ENCODE results near the gene MAPKBP1.

MAPKBP1 gene

DNA sequence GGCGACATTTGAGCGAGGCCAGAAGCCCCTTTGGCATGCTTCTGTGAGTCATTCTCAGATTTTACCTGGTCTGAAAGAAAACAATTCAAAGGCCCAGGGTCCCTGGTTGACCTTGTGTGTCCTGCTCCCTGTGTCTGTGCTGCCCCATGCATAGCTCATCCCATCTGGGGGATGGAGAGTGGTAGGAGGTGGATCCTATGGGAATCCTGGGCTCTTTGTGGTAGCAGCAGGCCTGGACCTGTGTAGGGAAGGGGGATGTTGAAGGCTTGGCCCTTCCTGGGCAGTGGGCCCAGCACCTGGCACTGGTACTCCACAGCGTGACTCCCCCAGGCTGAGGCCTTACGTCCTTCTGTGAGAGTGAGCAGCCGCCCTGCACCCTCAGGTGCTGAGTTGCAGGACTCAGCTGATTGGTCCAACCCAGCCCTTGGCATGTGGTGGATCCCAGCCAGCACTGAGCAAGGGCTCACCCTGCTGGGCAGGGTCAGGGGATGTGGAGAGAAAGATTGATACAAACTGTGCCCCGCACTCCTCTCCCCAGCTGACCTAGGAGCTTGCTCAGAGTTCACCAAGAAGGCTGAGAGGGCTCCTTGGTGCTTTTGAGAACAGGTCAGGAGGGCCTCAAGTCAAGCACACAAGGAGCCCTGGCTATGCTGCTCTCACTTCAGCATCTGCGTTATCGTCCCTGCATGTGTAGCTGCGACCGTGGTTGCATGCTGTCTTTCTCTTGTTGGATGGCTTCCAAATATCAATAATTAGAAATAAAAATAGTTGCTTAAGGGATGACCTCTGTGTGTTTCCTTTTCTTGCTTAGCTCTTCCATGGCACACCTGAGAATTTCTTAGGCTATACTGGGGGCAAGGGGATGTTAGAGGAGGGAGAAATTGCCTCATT is 32.3 kb downstream of the MAPKBP1 start:
- peak; percentile 79 for DNase-seq

DNA sequence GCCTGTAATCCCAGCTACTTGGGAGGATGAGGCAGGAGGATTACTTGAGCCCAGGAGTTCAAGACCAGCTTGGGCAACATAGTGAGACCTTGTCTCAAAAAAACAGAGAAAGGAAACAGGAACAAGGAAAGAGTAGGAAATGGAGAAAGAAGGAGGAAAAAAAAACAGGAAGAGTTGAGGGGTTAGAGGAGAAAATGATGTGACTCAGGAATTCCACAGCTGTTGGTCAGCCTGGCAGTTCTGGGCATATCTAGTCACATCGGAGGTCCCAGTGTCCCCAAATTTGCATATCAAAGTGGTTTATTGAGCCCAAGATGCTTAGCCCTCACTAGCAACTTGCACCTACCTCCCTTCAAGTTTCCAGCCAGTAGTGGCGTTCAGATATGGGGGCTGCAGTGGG is 34.8 kb downstream of the MAPKBP1 start:
- no peak for DNase-seq

DNA sequence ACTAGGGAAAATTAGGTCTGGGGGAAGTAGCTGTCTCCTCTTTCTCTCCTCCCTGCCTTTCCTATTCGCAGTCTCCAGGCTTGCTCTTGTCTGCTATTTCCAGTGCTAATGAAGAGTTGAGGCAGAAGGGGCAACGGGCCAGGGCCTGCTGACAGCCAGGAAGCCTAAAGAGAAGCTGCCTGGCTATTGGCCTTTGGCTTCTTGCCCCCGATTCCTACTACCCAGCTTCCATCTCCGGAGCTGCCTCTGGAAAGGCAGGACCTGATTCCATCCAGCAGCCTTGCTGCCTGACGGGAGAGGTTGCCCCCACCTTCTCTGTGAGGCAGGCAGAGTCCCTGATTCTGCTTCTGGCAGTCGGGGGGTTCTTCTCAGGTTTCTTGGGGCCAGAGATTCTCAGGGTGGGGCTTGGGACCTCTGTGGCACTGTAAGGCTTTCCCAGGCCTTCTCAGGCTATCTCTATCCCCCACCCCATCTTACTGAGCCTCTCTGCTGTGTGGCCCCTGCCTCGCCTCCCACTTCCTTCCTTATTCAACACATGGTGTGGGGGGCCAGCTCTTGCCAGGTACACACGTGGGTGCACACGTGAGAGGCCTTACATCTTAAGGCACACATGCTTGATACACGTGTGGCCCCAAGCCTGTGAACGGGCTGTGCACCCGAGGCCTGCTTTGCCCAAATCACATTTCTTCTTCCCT is 35.4 kb downstream of the MAPKBP1 start:
- DNase-seq, result no peak

DNA sequence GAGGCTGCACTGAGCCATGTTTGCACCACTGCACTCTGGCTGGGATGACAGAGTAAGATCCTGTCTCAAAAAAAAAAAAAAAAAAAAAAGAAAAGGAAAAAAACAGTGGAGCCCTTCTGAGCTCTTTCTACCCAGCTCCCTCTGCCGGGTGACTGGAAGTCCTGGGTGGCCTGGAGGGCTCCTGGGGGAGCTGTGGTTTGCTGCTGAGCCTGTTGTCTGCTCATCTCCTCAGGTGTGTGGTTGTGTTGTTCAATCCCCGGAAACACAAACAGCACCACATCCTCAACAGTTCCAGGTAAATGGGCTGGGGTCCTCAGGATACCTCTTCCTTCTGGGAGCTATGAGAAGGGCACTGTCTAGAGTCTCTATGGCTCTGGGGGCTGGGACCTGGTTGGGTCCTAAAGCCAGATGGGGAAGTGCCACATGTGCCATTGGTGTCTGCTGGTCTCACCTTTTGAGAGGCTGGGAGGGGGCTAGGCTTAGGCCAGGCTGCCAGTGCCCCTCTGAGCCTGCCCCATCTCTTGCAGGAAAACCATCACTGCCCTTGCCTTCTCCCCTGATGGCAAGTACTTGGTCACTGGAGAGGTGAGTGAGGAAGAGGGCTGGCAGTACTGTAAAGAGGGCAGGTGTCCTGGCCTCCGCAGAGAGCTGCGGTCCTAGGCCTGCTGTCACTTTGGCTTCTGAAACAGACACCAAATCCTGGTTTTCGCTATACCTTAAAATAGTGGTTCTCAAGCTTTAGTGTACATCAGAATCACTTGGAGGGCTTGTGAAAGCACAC is 36.6 kb downstream of the MAPKBP1 start:
- DNase-seq, result no peak

DNA sequence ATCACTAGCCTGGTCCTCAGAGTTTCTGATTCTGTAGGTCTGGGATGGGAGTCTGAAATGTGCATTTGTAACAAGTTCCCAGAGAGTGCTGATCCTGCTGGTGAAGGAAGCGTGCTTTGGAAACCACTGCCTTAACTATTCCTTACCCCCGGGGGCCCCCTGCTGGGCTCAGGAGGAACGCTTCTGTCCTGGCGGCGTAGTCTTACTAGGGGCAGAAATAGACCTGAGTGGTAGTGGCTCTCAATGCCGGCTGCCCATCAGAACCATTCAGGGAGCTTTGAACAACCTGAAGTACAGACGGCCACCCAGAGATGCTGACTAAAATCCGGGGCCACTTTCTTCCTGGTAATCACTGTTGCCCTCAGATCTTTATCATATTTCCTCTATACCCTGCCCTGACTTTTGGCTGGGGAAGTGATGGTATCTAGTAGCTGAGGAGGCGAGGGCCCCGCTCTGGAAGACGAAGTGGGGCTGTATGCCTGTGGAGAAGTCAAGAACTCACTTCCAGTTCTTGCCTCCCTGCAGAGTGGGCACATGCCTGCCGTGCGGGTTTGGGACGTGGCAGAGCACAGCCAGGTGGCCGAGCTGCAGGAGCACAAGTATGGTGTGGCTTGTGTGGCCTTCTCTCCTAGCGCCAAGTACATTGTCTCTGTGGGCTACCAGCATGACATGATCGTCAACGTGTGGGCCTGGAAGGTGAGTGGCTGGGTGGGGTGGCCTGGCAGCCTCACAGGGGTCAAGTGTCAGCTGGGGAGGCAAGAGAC is 37.3 kb downstream of the MAPKBP1 start:
- peak; percentile 36 for DNase-seq

DNA sequence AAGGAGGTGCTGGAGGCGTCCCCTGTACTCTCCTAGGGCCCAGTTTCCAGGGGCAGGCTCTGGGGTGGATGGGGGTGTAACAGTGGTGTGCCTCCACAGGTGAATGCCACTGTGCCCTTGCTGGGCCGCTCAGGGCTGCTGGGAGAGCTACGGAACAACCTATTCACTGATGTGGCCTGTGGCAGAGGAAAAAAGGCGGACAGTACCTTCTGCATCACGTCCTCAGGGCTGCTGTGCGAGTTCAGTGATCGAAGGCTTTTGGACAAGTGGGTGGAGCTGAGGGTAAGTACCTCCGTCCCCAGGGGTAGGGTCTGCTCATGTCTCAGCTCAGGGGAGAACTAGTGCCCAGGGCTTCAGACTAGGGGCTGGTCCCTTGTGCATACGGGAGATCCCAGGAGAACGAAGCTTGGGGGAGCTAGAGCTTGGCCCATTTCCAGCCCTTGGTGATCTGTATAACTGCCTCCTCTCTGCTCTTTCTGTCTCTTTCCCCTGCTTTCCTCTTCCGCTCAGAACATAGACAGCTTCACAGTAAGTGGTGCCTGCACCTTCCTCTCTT is 38.6 kb downstream of the MAPKBP1 start:
- no peak for DNase-seq

DNA sequence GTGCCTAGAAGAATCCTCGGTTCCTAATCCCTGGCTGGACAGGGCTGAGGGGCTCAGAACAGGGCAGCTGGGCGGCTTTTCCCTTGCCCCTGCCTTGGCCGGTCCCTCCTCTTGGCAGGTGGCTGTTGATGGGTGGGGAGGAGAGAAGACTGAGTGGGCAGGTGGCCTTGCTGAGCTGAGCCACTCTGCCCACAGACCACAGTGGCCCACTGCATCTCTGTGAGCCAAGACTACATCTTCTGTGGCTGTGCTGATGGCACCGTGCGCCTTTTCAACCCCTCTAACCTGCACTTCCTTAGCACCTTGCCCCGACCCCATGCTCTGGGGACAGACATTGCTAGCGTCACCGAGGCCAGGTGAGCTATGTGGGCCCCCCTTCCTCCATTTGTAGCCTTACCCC is 39.1 kb downstream of the MAPKBP1 start:
- no peak for DNase-seq

DNA sequence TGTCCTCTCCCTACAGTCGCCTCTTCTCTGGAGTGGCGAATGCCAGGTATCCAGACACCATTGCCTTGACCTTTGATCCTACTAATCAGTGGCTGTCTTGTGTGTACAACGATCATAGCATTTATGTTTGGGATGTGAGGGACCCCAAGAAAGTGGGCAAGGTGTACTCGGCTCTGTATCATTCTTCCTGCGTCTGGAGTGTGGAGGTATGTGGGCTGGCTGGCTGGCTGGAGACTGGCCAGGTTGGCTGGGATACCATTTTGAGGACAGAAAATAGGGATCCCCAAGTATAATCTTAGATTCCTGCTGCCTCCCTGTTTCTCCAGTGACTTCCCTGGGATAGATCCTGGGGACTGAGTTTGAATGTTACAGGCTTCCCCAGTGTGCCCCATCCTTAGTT is 40.2 kb downstream of the MAPKBP1 start:
- no peak for DNase-seq

DNA sequence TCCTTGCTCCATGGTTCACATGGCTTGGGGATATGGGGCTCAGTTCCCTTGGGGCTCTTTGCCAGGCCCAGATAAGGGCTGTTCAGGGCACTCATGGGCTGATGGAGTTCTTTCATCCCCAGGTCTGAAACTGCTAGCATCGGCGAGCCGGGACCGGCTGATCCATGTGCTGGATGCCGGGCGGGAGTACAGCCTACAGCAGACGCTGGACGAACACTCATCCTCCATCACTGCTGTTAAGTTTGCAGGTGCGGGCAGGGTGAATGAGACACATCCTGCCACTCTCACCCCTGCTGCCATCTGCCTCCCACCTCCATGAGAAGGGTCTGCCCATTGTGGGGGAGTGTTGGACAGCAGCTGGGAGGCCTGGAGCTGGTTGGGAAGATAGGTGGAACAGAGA is 42.5 kb downstream of the MAPKBP1 start:
- no peak for DNase-seq

DNA sequence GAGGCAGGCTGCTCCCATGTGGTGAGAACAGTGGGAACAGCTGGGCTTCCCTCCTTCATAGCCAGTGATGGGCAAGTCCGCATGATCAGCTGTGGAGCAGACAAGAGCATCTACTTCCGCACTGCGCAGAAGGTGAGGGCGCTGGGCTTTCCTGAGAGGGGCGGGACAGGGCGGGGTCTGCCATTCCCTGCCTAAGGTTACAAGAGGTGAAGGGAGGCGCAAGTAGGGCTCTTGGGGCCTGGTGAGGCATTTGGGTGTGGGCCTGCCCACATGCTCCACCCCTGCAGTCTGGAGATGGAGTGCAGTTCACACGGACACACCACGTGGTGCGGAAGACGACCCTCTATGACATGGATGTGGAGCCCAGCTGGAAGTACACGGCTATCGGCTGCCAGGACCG is 43.0 kb downstream of the MAPKBP1 start:
- no peak for DNase-seq

DNA sequence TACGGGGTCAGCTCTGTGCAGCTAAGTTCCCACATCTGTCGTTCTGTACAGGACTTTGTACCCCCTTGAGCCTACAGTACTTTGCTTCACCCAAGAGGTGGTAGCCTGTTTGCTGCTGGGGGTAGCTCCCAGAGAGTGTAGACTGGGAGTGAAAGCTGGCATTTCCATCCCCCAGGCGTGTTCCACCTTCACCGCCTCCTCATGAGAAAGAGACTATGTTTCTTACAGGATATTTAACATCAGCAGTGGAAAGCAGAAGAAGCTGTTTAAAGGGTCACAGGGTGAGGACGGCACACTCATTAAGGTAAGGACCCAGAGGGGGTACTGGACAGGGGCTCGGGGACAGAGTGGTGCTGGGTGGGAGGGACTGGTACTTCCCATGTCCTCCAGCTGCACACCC is 43.5 kb downstream of the MAPKBP1 start:
- no peak for DNase-seq

DNA sequence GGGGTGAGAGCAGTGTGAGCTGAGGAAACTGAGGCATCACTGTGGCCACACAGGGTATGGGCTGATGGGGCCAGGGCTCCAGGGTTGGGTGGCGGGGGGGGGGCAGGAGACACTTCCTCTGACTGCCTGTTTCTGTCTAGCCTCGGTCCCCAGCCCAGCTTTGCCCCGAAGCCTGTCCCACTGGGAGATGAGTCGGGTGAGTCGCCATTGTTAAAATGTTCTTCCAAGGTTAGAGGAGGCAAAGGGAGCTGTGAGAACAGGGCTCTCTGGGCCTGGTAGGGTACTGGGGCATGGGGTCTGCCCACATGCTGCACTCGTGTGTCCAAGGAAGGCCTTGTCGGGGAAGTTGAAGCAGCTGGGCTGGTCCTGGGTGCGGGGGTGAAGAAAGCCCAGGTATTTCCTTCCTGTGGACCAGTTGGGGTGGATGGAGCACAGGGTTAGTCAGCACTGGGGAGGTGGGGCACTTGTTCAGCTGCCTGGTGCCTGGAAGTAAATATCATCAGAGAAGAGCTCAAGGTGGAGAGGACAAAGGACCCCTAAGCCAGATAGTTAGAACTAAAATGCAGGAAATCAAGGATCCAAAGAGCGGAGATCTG is 45.3 kb downstream of the MAPKBP1 start:
- DNase-seq, result no peak

DNA sequence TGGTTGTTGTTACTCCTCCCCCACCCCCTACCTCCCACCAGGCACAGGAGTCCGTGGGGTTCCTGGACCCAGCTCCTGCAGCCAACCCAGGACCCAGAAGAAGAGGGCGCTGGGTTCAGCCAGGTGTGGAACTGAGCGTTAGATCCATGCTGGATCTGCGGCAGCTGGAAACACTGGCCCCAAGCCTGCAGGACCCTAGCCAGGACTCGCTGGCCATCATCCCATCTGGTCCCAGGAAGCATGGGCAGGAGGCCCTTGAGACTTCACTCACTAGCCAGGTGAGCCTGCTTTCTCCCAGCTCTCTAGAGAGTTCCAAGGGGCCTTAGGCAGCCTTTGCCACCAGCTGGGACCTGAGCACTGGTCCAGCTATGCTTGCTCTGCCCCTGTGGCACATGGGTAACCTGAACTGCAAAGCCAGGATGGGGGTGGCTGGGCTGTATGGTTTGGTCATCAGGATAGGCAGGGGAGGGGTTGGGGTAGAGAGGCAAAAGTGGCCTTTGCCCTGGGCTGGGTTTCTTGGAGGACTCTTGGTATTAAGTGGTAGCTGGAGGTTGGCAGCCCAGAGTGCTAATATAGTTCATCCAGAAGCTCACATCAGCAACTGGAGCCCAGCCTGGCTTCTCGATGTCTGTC is 46.6 kb downstream of the MAPKBP1 start:
- DNase-seq, result no peak

DNA sequence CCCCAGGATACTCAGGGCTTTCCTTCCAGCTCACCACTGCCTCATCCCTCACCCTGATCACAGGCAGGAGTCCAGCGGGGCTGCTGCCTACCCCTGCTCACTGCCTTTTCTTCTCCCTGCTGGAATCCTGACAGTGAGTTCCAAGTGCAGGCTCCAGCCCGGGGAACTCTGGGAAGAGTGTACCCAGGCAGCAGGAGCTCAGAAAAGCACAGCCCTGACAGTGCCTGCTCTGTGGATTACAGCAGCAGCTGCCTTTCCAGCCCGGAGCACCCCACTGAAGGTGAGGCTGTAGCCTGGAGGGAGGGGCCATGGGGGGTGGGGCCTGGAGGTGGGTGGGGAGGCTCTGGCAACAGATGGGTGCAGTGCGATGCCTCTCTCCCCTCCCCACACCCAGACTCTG is 47.5 kb downstream of the MAPKBP1 start:
- DNase-seq, result no peak

DNA sequence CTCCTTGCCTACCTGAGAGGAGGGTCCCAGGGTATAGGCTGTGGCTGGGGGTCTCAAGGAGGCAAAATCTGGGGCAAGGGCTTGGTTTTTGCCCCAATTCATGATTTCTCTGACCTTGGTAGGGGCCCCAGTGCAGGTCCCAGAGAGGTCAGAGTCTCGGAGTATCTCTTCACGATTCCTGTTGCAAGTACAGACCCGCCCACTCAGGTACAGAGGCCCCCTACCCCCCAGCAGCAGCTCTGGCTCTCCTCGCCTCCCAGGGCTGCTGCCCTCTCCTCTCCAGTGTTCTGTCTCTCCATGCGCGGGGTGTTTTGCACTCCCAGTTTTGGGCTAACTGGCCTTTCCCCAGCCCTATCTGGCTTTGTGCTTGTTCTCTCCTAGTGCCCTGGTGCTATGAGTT is 48.2 kb downstream of the MAPKBP1 start:
- no peak for DNase-seq

DNA sequence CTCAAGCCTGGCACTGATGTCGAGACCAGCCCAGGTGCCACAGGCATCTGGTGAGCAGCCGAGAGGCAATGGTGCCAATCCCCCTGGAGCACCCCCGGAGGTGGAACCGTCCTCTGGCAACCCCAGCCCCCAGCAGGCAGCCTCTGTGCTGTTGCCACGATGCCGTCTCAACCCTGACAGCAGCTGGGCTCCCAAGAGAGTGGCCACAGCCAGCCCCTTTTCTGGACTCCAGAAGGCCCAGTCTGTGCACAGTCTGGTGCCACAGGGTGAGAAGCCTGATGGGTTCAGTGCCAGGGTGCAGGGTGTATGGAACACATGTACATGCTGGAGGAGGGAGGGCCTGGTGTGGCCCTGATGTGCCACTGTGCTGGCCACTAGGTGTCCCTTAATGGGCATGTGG is 48.7 kb downstream of the MAPKBP1 start:
- no peak for DNase-seq

DNA sequence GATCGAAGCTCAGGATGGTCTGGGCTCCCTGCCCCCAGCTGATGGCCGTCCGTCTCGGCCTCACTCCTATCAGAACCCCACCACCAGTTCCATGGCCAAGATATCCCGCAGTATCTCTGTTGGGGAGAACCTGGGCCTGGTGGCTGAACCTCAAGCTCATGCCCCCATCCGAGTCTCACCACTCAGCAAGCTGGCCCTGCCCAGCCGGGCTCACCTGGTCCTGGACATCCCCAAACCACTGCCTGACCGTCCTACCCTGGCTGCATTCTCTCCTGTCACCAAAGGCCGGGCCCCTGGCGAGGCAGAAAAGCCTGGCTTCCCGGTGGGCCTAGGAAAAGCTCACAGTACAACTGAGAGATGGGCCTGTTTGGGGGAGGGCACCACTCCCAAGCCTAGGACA is 49.2 kb downstream of the MAPKBP1 start:
- DNase-seq, result no peak

DNA sequence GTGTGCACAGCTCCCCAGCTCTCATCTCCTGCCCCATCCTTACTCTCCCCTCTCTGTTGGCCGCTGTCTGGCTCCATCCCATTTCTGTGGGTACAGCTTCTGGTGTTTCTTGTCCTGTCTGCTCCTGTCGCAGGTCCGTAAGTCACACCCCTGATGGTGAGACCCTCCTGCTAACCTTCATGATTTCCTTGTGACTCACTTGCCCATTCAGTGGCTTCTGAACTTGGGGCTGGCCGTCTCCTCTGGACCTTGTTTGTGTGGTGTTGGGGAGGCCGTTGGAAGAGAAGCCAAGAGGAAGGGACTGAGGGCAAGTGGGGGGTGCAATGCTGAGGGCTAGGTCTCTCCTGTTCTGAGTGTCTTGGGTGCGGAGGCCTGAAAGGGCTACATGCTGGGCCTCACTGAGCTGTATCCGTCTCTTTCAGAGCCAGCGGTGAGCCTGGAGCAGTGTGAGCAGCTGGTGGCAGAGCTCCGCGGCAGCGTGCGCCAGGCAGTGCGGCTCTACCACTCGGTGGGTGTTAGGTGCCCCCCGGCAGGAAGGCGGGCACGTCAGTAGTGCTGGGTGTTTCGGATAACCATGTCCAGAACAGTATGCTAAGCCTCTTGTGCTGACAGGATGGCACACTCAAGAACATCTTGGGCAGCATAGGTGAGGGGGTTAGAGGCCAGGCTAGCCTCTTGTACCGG is 49.9 kb downstream of the MAPKBP1 start:
- DNase-seq, result no peak

DNA sequence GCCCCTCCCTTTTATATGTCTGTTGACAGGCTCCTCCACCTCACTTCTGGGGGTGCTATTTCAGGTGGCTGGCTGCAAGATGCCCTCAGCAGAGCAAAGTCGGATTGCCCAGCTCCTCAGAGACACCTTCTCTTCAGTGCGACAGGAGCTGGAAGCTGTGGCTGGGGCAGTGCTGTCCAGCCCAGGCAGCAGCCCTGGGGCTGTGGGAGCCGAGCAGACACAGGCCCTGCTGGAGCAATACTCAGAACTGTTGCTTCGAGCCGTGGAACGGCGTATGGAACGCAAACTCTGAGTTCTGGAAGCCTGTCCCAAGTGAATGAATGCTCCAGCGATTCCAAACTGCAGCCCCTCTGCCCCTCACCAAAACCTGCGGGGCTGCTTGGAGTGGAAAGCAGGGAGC is 50.9 kb downstream of the MAPKBP1 start:
- DNase-seq, result no peak

DNA sequence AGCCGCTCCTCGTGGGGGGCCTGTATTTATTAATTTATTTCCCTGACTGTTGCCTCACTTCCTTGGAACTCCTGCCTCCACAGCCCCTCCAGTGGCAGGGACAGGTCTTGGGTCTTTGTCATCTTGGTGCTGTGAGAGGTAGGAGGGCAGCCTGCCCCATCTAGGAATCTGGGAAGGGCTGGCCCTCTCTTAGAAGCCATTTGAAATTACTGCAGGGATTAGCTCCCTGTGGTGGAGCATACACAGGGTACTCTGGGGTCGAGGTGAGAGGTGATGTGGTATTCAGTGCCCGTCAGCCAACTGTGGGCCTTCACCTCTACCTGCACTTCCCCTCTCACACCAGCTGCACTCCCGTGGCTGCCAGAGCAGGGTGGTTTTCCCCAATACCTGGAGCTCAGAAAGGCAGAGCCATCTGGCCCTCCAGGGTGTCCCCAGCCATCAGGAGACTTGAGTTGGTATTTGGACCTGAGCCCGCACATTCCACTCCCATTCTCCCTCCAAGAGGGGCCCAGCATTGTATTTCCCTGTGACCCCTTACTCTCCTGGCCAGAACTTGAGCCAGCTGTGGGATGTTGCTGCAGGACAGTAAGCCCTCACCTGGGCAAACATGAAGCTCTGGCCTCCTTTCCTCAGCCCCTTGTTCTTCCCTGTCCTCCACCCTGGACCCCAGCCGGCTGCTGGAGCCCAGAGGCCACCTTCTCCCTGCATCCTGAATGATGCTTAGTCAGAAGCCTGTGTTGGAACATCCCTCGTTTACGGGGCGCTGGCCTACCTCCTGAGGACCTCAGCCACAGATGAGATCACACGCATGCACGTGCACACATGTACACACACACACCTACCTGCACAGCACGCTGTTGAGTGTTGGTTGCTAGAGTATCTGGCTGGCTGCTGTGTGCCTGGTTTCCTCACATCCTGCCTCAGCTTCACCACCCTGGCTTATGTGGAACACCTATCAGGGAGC is 51.6 kb downstream of the MAPKBP1 start:
- no peak for DNase-seq
